Vagina (tissue), 2 donors: ENCODE data around the gene GFAP. TPM values are rescaled to one million over a fixed set of nuclear protein-coding genes. Genes with fewer than 3 reads are reported as not detected.

Experiments used
- DNase-seq, 2 donors: peaks; one replicate each; pipeline ENCODE4 v3.0.0-alpha.2; 2017; ENCODE audit errors: extremely low spot score in 2 of 2
- H3K27ac ChIP-seq: fragments of 200-600 bp; sonication (generic); one replicate; pipeline ENCODE4 v1.5.1; 2019
- H3K27me3 ChIP-seq: fragments of 200-600 bp; sonication (generic); one replicate; pipeline ENCODE4 v1.5.1; 2019
- H3K36me3 ChIP-seq, 2 donors: fragments of 200-600 bp; sonication (generic); one replicate each; pipeline ENCODE4 v1.5.1; 2017 to 2019
- H3K4me1 ChIP-seq: fragments of 200-600 bp; sonication (generic); one replicate; pipeline ENCODE4 v1.5.1; 2019
- H3K4me3 ChIP-seq, 2 donors: fragments of 200-600 bp; sonication (generic); 1 replicate in 1 of 2; 2 replicates in 1 of 2; pipeline ENCODE4 v1.5.1; 2016 to 2019
- H3K9me3 ChIP-seq: fragments of 200-600 bp; sonication (generic); one replicate; pipeline ENCODE4 v1.5.1; 2019
- CTCF ChIP-seq, 3 experiments: fragments of 450-650 bp in 2 of 3; fragments of 200-600 bp in 1 of 3; sonication (generic) in 1 of 3; IDR thresholded peaks; one replicate each; pipeline ENCODE4 v1.5.1; 2017 to 2019; ENCODE audit warnings: antibody characterized with exemption in 3 of 3, mild to moderate bottlenecking in 2 of 3, moderate library complexity in 2 of 3
- POLR2A ChIP-seq, 2 donors: fragments of 450-650 bp; IDR thresholded peaks; one replicate each; pipeline ENCODE4 v1.6.1; 2017; ENCODE audit warnings: antibody characterized with exemption in 2 of 2, mild to moderate bottlenecking in 2 of 2, moderate library complexity in 2 of 2
- POLR2AphosphoS5 ChIP-seq, 2 donors: sonication (generic); formaldehyde crosslinking; IDR thresholded peaks; one replicate each; pipeline ENCODE4 v1.9.0; 2017; ENCODE audit warnings: antibody characterized with exemption in 2 of 2, mild to moderate bottlenecking in 2 of 2, low read depth in 1 of 2; ENCODE audit not compliant: insufficient read depth in 1 of 2
- intact Hi-C: fragments of 100-400 bp; cut with DNase I; formaldehyde crosslinking; loops from one replicate; pipeline ENCODE4 v1.15.1; 2023
- total RNA-seq: library from RNA; depleted of rRNA; stranded (reverse); fragments of >200 nt; gene quantifications from one replicate; pipeline ENCODE4 v1.2.3, GENCODE V29; 2016

GFAP gene
- total RNA-seq, 1 donor from 2014 or later: not detected

- H3K4me3 ChIP-seq: no peak overlapping the region
- H3K9me3 ChIP-seq: no peaks in the 10 kb centered on the region
- H3K27ac ChIP-seq: no peak overlapping the region
- H3K36me3 ChIP-seq: no peaks in the 10 kb centered on the region
- no peak for TF ChIP-seq POLR2A (IDR thresholded peaks at IDR 0.05)
- TF ChIP-seq POLR2AphosphoS5 (IDR thresholded peaks at IDR 0.05; ENCODE audit: insufficient read depth in 1 of 2, low read depth in 1 of 2): peak in 1 of 2 donors; percentile 24
- TF ChIP-seq CTCF (IDR thresholded peaks at IDR 0.05): peak; percentile 75 to 87 (median 85)
- no peak for DNase-seq
- intact Hi-C loops: loop anchor here (2.0 to 10.0 kb wide), 3 partner anchors 99 to 275 kb away; no protein-coding TSS in a partner anchor
- H3K4me1 ChIP-seq: peaks cover 12% of the 10 kb centered on the region
- H3K27me3 ChIP-seq: no peaks in the 10 kb centered on the region
Measured at GRCh38 chr17:44919885-44920564, 4.7 kb upstream of the GFAP start.

- Histone ChIP-seq H3K27ac (no peak overlapping the region), H3K9me3 (no peaks in the 10 kb centered on the region), H3K4me1 (peaks cover 12% of the 10 kb centered on the region), H3K27me3 (no peaks in the 10 kb centered on the region), H3K4me3 (no peak overlapping the region), H3K36me3 (no peaks in the 10 kb centered on the region)
- TF ChIP-seq POLR2A (IDR thresholded peaks at IDR 0.05): no peak
- TF ChIP-seq POLR2AphosphoS5 (IDR thresholded peaks at IDR 0.05; ENCODE audit: insufficient read depth in 1 of 2, low read depth in 1 of 2): no peak
- no peak for TF ChIP-seq CTCF (IDR thresholded peaks at IDR 0.05)
- no peak for DNase-seq
- intact Hi-C loops: loop anchor here (2.0 to 10.0 kb wide), 2 partner anchors 99 to 185 kb away; no protein-coding TSS in a partner anchor
Measured at GRCh38 chr17:44919411-44919810, 4.1 kb upstream of the GFAP start.

GRCh38 chr17:44918006-44918405, 2.7 kb upstream of the GFAP start:
- Histone ChIP-seq H3K27ac (no peak overlapping the region), H3K4me3 (no peak overlapping the region), H3K36me3 (no peaks in the 10 kb centered on the region), H3K4me1 (peaks cover 12% of the 10 kb centered on the region), H3K27me3 (no peaks in the 10 kb centered on the region), H3K9me3 (no peaks in the 10 kb centered on the region)
- TF ChIP-seq CTCF (IDR thresholded peaks at IDR 0.05): no peak
- no peak for DNase-seq
- intact Hi-C loops: loop anchor here (2.0 to 10.0 kb wide), 2 partner anchors 101 to 187 kb away; no protein-coding TSS in a partner anchor

GRCh38 chr17:44917456-44917855, 2.2 kb upstream of the GFAP start:
- no peak for TF ChIP-seq POLR2A (IDR thresholded peaks at IDR 0.05)
- TF ChIP-seq POLR2AphosphoS5 (IDR thresholded peaks at IDR 0.05; ENCODE audit: insufficient read depth in 1 of 2, low read depth in 1 of 2): no peak
- TF ChIP-seq CTCF (IDR thresholded peaks at IDR 0.05): no peak
- no peak for DNase-seq
- Histone ChIP-seq H3K4me1 (peaks cover 12% of the 10 kb centered on the region), H3K27me3 (no peaks in the 10 kb centered on the region), H3K36me3 (no peaks in the 10 kb centered on the region), H3K27ac (no peak overlapping the region), H3K4me3 (no peak overlapping the region), H3K9me3 (no peaks in the 10 kb centered on the region)
- intact Hi-C loops: loop anchor here (10.0 kb wide), 1 partner anchor 187 kb away; no protein-coding TSS in a partner anchor

GRCh38 chr17:44916781-44917241, 1.5 kb upstream of the GFAP start:
- Histone ChIP-seq H3K36me3 (no peaks in the 10 kb centered on the region), H3K27me3 (no peaks in the 10 kb centered on the region), H3K9me3 (no peaks in the 10 kb centered on the region), H3K4me1 (peaks cover 12% of the 10 kb centered on the region), H3K27ac (no peak overlapping the region), H3K4me3 (no peak overlapping the region)
- DNase-seq: no peak
- intact Hi-C loops: loop anchor here (10.0 kb wide), 1 partner anchor 188 kb away; no protein-coding TSS in a partner anchor
- TF ChIP-seq CTCF (IDR thresholded peaks at IDR 0.05) (no peak), POLR2A (IDR thresholded peaks at IDR 0.05) (no peak), POLR2AphosphoS5 (IDR thresholded peaks at IDR 0.05; ENCODE audit: insufficient read depth in 1 of 2, low read depth in 1 of 2) (peak in 1 of 2 donors; percentile 49)
